NOMO-1 (cell line): ENCODE data around the gene CLMP.
A peak's percentile ranks its signal among the peaks of the same experiment; 100 is the strongest.
"Not testable (repeated sequence)": the region's sequence is repeated elsewhere in the genome, so short reads cannot be mapped to it uniquely, and the experiment has no call there.

Experiments
- DNase-seq, 2 experiments: peaks; one replicate each; lab custom pipeline; 2025; ENCODE audit not compliant: unreplicated experiment in 2 of 2; lab: John Stamatoyannopoulos, UW

Gene CLMP

GRCh38 chr11:123062158-123062891 lies 132.7 kb downstream of the CLMP start:
- DNase-seq: peak; percentile 99 to 100

GRCh38 chr11:123061403-123062157 lies 133.5 kb downstream of the CLMP start, which contains the start of gene HSPA8:
Gene HSPA8, minus strand, starts transcription at chr11:123062136. Its CDS starts 812 bp downstream, at chr11:123061324.
- peak in 1 of 2 experiments; percentile 51 for DNase-seq

- DNase-seq: no peak
Observed at GRCh38 chr11:123060277-123061000, 134.6 kb downstream of the CLMP start.

- not testable (repeated sequence) for DNase-seq
Observed at GRCh38 chr11:123059041-123059920, 135.8 kb downstream of the CLMP start.

- DNase-seq: no peak
Observed at GRCh38 chr11:123057661-123058305, 137.3 kb downstream of the CLMP start.

GRCh38 chr11:123056835-123057491 lies 138.1 kb downstream of the CLMP start:
- no peak for DNase-seq

- DNase-seq: no peak
Observed at GRCh38 chr11:123055191-123055901, 139.7 kb downstream of the CLMP start.

GRCh38 chr11:123054301-123055065 lies 140.6 kb downstream of the CLMP start:
- DNase-seq: peak; percentile 44 to 82

GRCh38 chr11:123052901-123053721 lies 141.9 kb downstream of the CLMP start:
- DNase-seq: no peak

GRCh38 chr11:123051634-123052033 lies 143.4 kb downstream of the CLMP start:
- no peak for DNase-seq

- no peak for DNase-seq
Observed at GRCh38 chr11:123051146-123051545, 143.9 kb downstream of the CLMP start.

- no peak for DNase-seq
Observed at GRCh38 chr11:123047947-123048293, 147.1 kb downstream of the CLMP start.

- no peak for DNase-seq
Observed at GRCh38 chr11:123047266-123047946, 147.6 kb downstream of the CLMP start.

GRCh38 chr11:123046473-123047259 lies 148.4 kb downstream of the CLMP start:
- no peak for DNase-seq

- DNase-seq: no peak
Observed at GRCh38 chr11:123045101-123045500, 149.9 kb downstream of the CLMP start.

- DNase-seq: no peak
Observed at GRCh38 chr11:123041185-123041584, 153.9 kb downstream of the CLMP start.
